Activated CD4-positive, alpha-beta T cell treated with anti-CD3 and anti-CD28 coated beads, Interleukin-2, amount 50 U/mL, for 1 hour (primary cell): ENCODE data around the gene ADGRL1.
"Not testable (repeated sequence)": the region's sequence is repeated elsewhere in the genome, so short reads cannot be mapped to it uniquely, and the experiment has no call there.

ENCODE experiments used
- DNase-seq: peaks from one replicate; pipeline ENCODE4 v3.0.0-alpha.2; 2020

Gene ADGRL1

GRCh38 chr19:14217886-14218285 is 11.9 kb upstream of the ADGRL1 start:
- DNase-seq, result not testable (repeated sequence)

GRCh38 chr19:14214580-14214979 is 8.6 kb upstream of the ADGRL1 start:
- no peak for DNase-seq

- not testable (repeated sequence) for DNase-seq
These were observed 4.2 kb upstream of the ADGRL1 start for GRCh38 chr19:14210182-14210581.

- DNase-seq, result not testable (repeated sequence)
These were observed 3.4 kb upstream of the ADGRL1 start for GRCh38 chr19:14209401-14209800.

- not testable (repeated sequence) for DNase-seq
These were observed 2.5 kb upstream of the ADGRL1 start for GRCh38 chr19:14208496-14208895.

- not testable (repeated sequence) for DNase-seq
These were observed 1.8 kb upstream of the ADGRL1 start for GRCh38 chr19:14207796-14208195.

GRCh38 chr19:14206737-14207726 is 1.1 kb upstream of the ADGRL1 start:
- peak; percentile 79 for DNase-seq

- not testable (repeated sequence) for DNase-seq
These were observed 339 bp upstream of the ADGRL1 start for GRCh38 chr19:14206308-14206707.

GRCh38 chr19:14204676-14205451 is 1.1 kb downstream of the ADGRL1 start:
- not testable (repeated sequence) for DNase-seq

GRCh38 chr19:14204219-14204618 is 1.8 kb downstream of the ADGRL1 start:
- DNase-seq, result not testable (repeated sequence)

GRCh38 chr19:14203788-14204187 is 2.2 kb downstream of the ADGRL1 start:
- not testable (repeated sequence) for DNase-seq

GRCh38 chr19:14203177-14203576 is 2.8 kb downstream of the ADGRL1 start:
- no peak for DNase-seq

- not testable (repeated sequence) for DNase-seq
These were observed 4.5 kb downstream of the ADGRL1 start for GRCh38 chr19:14201481-14201880.

- DNase-seq, result peak; percentile 51
These were observed 5.7 kb downstream of the ADGRL1 start for GRCh38 chr19:14200147-14200841.

GRCh38 chr19:14198384-14199376 is 7.3 kb downstream of the ADGRL1 start:
- DNase-seq, result no peak

- DNase-seq, result no peak
These were observed 8.1 kb downstream of the ADGRL1 start for GRCh38 chr19:14197882-14198281.

- not testable (repeated sequence) for DNase-seq
These were observed 8.7 kb downstream of the ADGRL1 start for GRCh38 chr19:14197288-14197687.

- peak; percentile 81 for DNase-seq
These were observed 9.9 kb downstream of the ADGRL1 start for GRCh38 chr19:14196105-14196504.

- DNase-seq, result not testable (repeated sequence)
These were observed 10.8 kb downstream of the ADGRL1 start for GRCh38 chr19:14195216-14195615.

GRCh38 chr19:14189415-14189814 is 16.6 kb downstream of the ADGRL1 start:
- DNase-seq, result no peak

GRCh38 chr19:14188086-14188485 is 17.9 kb downstream of the ADGRL1 start:
- DNase-seq, result not testable (repeated sequence)

- no peak for DNase-seq
These were observed 18.4 kb downstream of the ADGRL1 start for GRCh38 chr19:14187561-14187960.
